IMR-90 (cell line): Measurements from ENCODE around the gene BPTF. TPM values are rescaled to one million over a fixed set of nuclear protein-coding genes. Genes with fewer than 3 reads are reported as not detected.

Experiments
- ATAC-seq: fragments of 200-7000 bp; cut with Tn5 transposase; 2 replicates; pipeline ENCODE4 v1.9.1; 2020; ENCODE audit warnings: low read depth, mild to moderate bottlenecking, moderate library complexity
- BruUV-seq: library from RNA; stranded (reverse); fragments of 400-500 nt; replicated peaks from 2 replicates; lab custom pipeline; 2021; lab: Mats Ljungman, UMichigan
- CTCF ChIA-PET: fragments of 300-600 bp; formaldehyde crosslinking; extraction: SDS; loops from one replicate; lab custom pipeline; 2021; ENCODE audit warnings: antibody characterized with exemption; lab: Yijun Ruan, JAX
- POLR2A ChIA-PET: fragments of 300-600 bp; sonication (Branson Sonifier 250); formaldehyde crosslinking; loops from one replicate; lab custom pipeline; 2022; ENCODE audit warnings: antibody characterized with exemption; ENCODE audit not compliant: unreplicated experiment; lab: Charles Lee
- DNase-seq: peaks from one replicate; pipeline ENCODE4 v3.0.0; 2013
- H2AFZ ChIP-seq: replicated peaks from 2 replicates; pipeline ENCODE3; 2013; ENCODE audit warnings: low read length, mild to moderate bottlenecking; ENCODE audit not compliant: poor library complexity
- H2AK5ac ChIP-seq: 2 replicates; pipeline ENCODE4 v1.6.1; 2013; ENCODE audit warnings: low read depth, low read length, inconsistent platforms
- H2AK9ac ChIP-seq: replicated peaks from 2 replicates; pipeline ENCODE3; 2013; ENCODE audit warnings: mild to moderate bottlenecking, low read depth, low read length, moderate library complexity; ENCODE audit not compliant: poor library complexity
- H2BK120ac ChIP-seq: 2 replicates; pipeline ENCODE4 v1.6.1; 2013; ENCODE audit warnings: low read depth, low read length, inconsistent platforms
- H2BK15ac ChIP-seq: 3 replicates; pipeline ENCODE4 v1.6.1; 2013; ENCODE audit warnings: low read depth, low read length, inconsistent platforms
- H2BK20ac ChIP-seq: 2 replicates; pipeline ENCODE4 v1.6.1; 2013; ENCODE audit warnings: low read depth, mild to moderate bottlenecking, inconsistent platforms, low read length, moderate library complexity
- H2BK5ac ChIP-seq: 2 replicates; pipeline ENCODE4 v1.6.1; 2013; ENCODE audit warnings: mild to moderate bottlenecking, low read depth, low read length, inconsistent platforms; ENCODE audit not compliant: poor library complexity, severe bottlenecking
- H3K14ac ChIP-seq: replicated peaks from 2 replicates; pipeline ENCODE4 v1.6.1; 2013; ENCODE audit warnings: low read depth, low read length, inconsistent platforms
- H3K18ac ChIP-seq: 2 replicates; pipeline ENCODE4 v1.6.1; 2013; ENCODE audit warnings: low read depth, low read length, control low read depth
- H3K23ac ChIP-seq: 2 replicates; pipeline ENCODE4 v1.6.1; 2013; ENCODE audit warnings: low read depth, low read length, inconsistent platforms
- H3K27ac ChIP-seq: 2 replicates; pipeline ENCODE4 v1.5.1; 2013; ENCODE audit warnings: mild to moderate bottlenecking, control low read depth, low read length; ENCODE audit not compliant: insufficient read depth
- H3K27me3 ChIP-seq: 2 replicates; pipeline ENCODE4 v1.6.1; 2013; ENCODE audit warnings: low read length; ENCODE audit not compliant: control insufficient read depth, insufficient read depth
- H3K36me3 ChIP-seq: 2 replicates; pipeline ENCODE4 v1.6.1; 2013; ENCODE audit warnings: low read length, mixed read lengths; ENCODE audit not compliant: control insufficient read depth, insufficient read depth
- H3K4ac ChIP-seq: 2 replicates; pipeline ENCODE4 v1.6.1; 2013; ENCODE audit warnings: low read depth, low read length, inconsistent platforms
- H3K4me1 ChIP-seq: 2 replicates; pipeline ENCODE4 v1.6.1; 2013; ENCODE audit warnings: low read length, mixed read lengths; ENCODE audit not compliant: control insufficient read depth, insufficient read depth
- H3K4me2 ChIP-seq: 2 replicates; pipeline ENCODE4 v1.6.1; 2013; ENCODE audit warnings: low read depth, mild to moderate bottlenecking, control low read depth, low read length, moderate library complexity
- H3K4me3 ChIP-seq: 2 replicates; pipeline ENCODE4 v1.5.1; 2013; ENCODE audit warnings: low read depth, mild to moderate bottlenecking, control low read depth, low read length, moderate library complexity; ENCODE audit not compliant: insufficient read depth
- H3K56ac ChIP-seq: 2 replicates; pipeline ENCODE4 v1.6.1; 2013; ENCODE audit warnings: low read length, inconsistent platforms; ENCODE audit not compliant: insufficient read depth; ENCODE audit errors: extremely low read depth
- H3K79me1 ChIP-seq, 2 experiments: 2 replicates each; pipeline ENCODE4 v1.6.1; 2013; ENCODE audit warnings: low read length in 2 of 2, inconsistent platforms in 1 of 2, low read depth in 1 of 2
- H3K9ac ChIP-seq: 2 replicates; pipeline ENCODE4 v1.6.1; 2013; ENCODE audit warnings: low read depth, low read length, control low read depth
- H3K9me1 ChIP-seq: 2 replicates; pipeline ENCODE4 v1.6.1; 2013; ENCODE audit warnings: low read length, inconsistent platforms; ENCODE audit not compliant: insufficient read depth
- H3K9me3 ChIP-seq: 2 replicates; pipeline ENCODE4 v1.6.1; 2013; ENCODE audit warnings: low read length; ENCODE audit not compliant: control insufficient read depth, insufficient read depth
- H4K20me1 ChIP-seq: 2 replicates; pipeline ENCODE4 v1.6.1; 2013; ENCODE audit warnings: low read length, inconsistent platforms; ENCODE audit not compliant: insufficient read depth
- H4K5ac ChIP-seq: 2 replicates; pipeline ENCODE4 v1.6.1; 2013; ENCODE audit warnings: mild to moderate bottlenecking, low read depth, low read length, control low read depth
- H4K8ac ChIP-seq, 2 experiments: 2 replicates each; pipeline ENCODE4 v1.6.1; 2013; ENCODE audit warnings: low read depth in 2 of 2, low read length in 2 of 2, control low read depth in 1 of 2, inconsistent platforms in 1 of 2
- H4K91ac ChIP-seq: 2 replicates; pipeline ENCODE4 v1.6.1; 2013; ENCODE audit warnings: low read depth, low read length, inconsistent platforms; ENCODE audit not compliant: insufficient read depth
- BHLHE40 ChIP-seq: fragments of 150-350 bp; IDR thresholded peaks from 2 replicates; pipeline ENCODE4 v1.6.1; 2016; ENCODE audit warnings: mild to moderate bottlenecking, low read depth, low read length
- CEBPB ChIP-seq: IDR thresholded peaks from 2 replicates; pipeline ENCODE4 v1.6.1; 2012; ENCODE audit warnings: low read depth, low read length, improper control_type of control experiment
- CHD1 ChIP-seq: IDR thresholded peaks from 2 replicates; pipeline ENCODE4 v1.6.1; 2012; ENCODE audit warnings: low read depth, low read length, improper control_type of control experiment
- CTCF ChIP-seq: conservative IDR thresholded peaks from 2 replicates; pipeline ENCODE4 v1.5.1; 2012; ENCODE audit warnings: mild to moderate bottlenecking, low read depth, low read length, improper control_type of control experiment
- ELK1 ChIP-seq: fragments of 150-350 bp; IDR thresholded peaks from 2 replicates; pipeline ENCODE4 v1.6.1; 2016; ENCODE audit warnings: low read depth, mild to moderate bottlenecking, low read length, moderate library complexity, borderline replicate concordance
- FOS ChIP-seq: fragments of 150-350 bp; IDR thresholded peaks from 2 replicates; pipeline ENCODE4 v1.6.1; 2016; ENCODE audit warnings: low read depth, low read length
- MAFK ChIP-seq: IDR thresholded peaks from 2 replicates; pipeline ENCODE4 v1.6.1; 2012; ENCODE audit warnings: low read depth, low read length, improper control_type of control experiment
- MAZ ChIP-seq: IDR thresholded peaks from 2 replicates; pipeline ENCODE4 v1.6.1; 2012; ENCODE audit warnings: low read depth, mild to moderate bottlenecking, low read length, improper control_type of control experiment, moderate library complexity, borderline replicate concordance
- MXI1 ChIP-seq: IDR thresholded peaks from 2 replicates; pipeline ENCODE4 v1.6.1; 2012; ENCODE audit warnings: low read depth, mild to moderate bottlenecking, low read length, moderate library complexity, borderline replicate concordance
- NFE2L2 ChIP-seq: fragments of 150-350 bp; IDR thresholded peaks from 2 replicates; pipeline ENCODE4 v1.6.1; 2016; ENCODE audit warnings: low read depth, mild to moderate bottlenecking, low read length
- POLR2A ChIP-seq: IDR thresholded peaks from 2 replicates; pipeline ENCODE4 v1.6.1; 2012; ENCODE audit warnings: mild to moderate bottlenecking, low read depth, low read length
- RAD21 ChIP-seq: IDR thresholded peaks from 2 replicates; pipeline ENCODE4 v1.6.1; 2012; ENCODE audit warnings: low read length, improper control_type of control experiment
- RCOR1 ChIP-seq: IDR thresholded peaks from 2 replicates; pipeline ENCODE4 v1.6.1; 2012; ENCODE audit warnings: mild to moderate bottlenecking, low read length, improper control_type of control experiment; ENCODE audit not compliant: insufficient replicate concordance
- RFX5 ChIP-seq: IDR thresholded peaks from 2 replicates; pipeline ENCODE4 v1.8.0; 2012; ENCODE audit warnings: low read depth, mild to moderate bottlenecking, low read length, moderate library complexity
- SMC3 ChIP-seq: fragments of 150-350 bp; IDR thresholded peaks from 2 replicates; pipeline ENCODE4 v1.6.1; 2016; ENCODE audit warnings: low read depth, mild to moderate bottlenecking, antibody characterized with exemption, low read length, moderate library complexity
- USF2 ChIP-seq: fragments of 150-350 bp; IDR thresholded peaks from 2 replicates; pipeline ENCODE4 v1.6.1; 2017; ENCODE audit warnings: mild to moderate bottlenecking, antibody characterized with exemption, low read length, low read depth
- WGBS, 2 experiments: methylation state at CpG; one replicate each; pipeline versions ENCODE4 v1.1.5 to v1.1.7; 2013; ENCODE audit warnings: missing lambda C conversion rate in 2 of 2; ENCODE audit not compliant: insufficient read length in 1 of 2; ENCODE audit errors: extremely low coverage in 2 of 2; 5-methylcytosine and 5-hydroxymethylcytosine counted together
- dilution Hi-C: fragments of 300-500 bp; cut with HindIII; formaldehyde crosslinking; loops from one replicate; pipeline ENCODE4 v1.14.3; 2018; ENCODE audit warnings: low sequenced_read_pairs; ENCODE audit not compliant: unreplicated experiment
- in situ Hi-C: fragments of 300-500 bp; cut with MboI; formaldehyde crosslinking; loops from 3 replicates; pipeline ENCODE4 v1.14.3; 2019; ENCODE audit warnings: low sequenced_read_pairs, inconsistent platforms, mixed read lengths
- intact Hi-C: fragments of 100-400 bp; cut with micrococcal nuclease; formaldehyde crosslinking; loops from 2 replicates; pipeline ENCODE4 v1.10.0; 2022
- polyA plus RNA-seq, 3 experiments: library from polyadenylated mRNA; depleted of rRNA; stranded (reverse); fragments of >200 nt; gene quantifications; 2 replicates each; pipeline ENCODE4 v1.2.3, GENCODE V29; 2012; ENCODE audit warnings: low replicate concordance in 1 of 3
- total RNA-seq: library from RNA; depleted of rRNA; stranded (reverse); fragments of >200 nt; gene quantifications from 2 replicates; pipeline ENCODE4 v1.2.3, GENCODE V29; 2012

Gene BPTF
- total and polyA plus RNA-seq, 2 of the 4 experiments (the other 2 are of a cell fraction), result 32.3 to 35.7 TPM

GRCh38 chr17:67912088-67912487 lies 86.8 kb downstream of the BPTF start:
- H3K9me1 ChIP-seq, result peaks cover 3% of the 10 kb centered on the region; the same call in 1 of the 2 replicates
- CTCF ChIA-PET, result no interaction called here
- H3K79me1 ChIP-seq, result peaks cover 10 to 36% of the 10 kb centered on the region in 2 experiments; a peak in 3 of 4 replicates
- in situ Hi-C loops, result no loop called here
- no peak overlapping the region for H3K14ac ChIP-seq
- no peak overlapping the region for H3K4ac ChIP-seq
- H4K5ac ChIP-seq, result no peak overlapping the region
- H2BK5ac ChIP-seq, result no peak overlapping the region
- no peak overlapping the region for H3K4me3 ChIP-seq
- TF ChIP-seq FOS (no peak), RCOR1 (no peak), ELK1 (no peak), SMC3 (no peak), CHD1 (no peak), POLR2A (no peak), RAD21 (no peak), RFX5 (no peak), MAZ (no peak), BHLHE40 (no peak), NFE2L2 (no peak), USF2 (no peak), MXI1 (no peak), CEBPB (no peak), CTCF (no peak), MAFK (no peak)
- dilution Hi-C loops, result no loop called here
- no peak overlapping the region for H3K23ac ChIP-seq
- H3K36me3 ChIP-seq, result peaks cover 33% of the 10 kb centered on the region
- no peak overlapping the region for H3K9ac ChIP-seq
- H3K27me3 ChIP-seq, result no peaks in the 10 kb centered on the region
- intact Hi-C loops, result loop anchor here (10.0 kb wide), 1 partner anchor 167 kb away; no protein-coding TSS in a partner anchor
- H3K4me2 ChIP-seq, result no peak overlapping the region
- H4K8ac ChIP-seq, result no peak overlapping the region
- no peaks in the 10 kb centered on the region; the same call in 1 of the 2 replicates for H4K20me1 ChIP-seq
- no peak overlapping the region for H2AK9ac ChIP-seq
- DNase-seq (no peak), ATAC-seq (no peak)
- H3K4me1 ChIP-seq, result no peaks in the 10 kb centered on the region
- H3K18ac ChIP-seq, result no peak overlapping the region
- H2BK15ac ChIP-seq, result no peak overlapping the region
- no TSS peak for BruUV-seq
- H3K56ac ChIP-seq, result no peak overlapping the region
- H3K9me3 ChIP-seq, result no peaks in the 10 kb centered on the region
- no peak overlapping the region for H2AFZ ChIP-seq
- H2BK120ac ChIP-seq, result no peak overlapping the region
- no peak overlapping the region for H2BK20ac ChIP-seq
- POLR2A ChIA-PET, result no interaction called here
- WGBS, 2 experiments, result no CpG with 5 or more reads among the region's 4 CpGs
- no peak overlapping the region for H3K27ac ChIP-seq
- no peak overlapping the region for H2AK5ac ChIP-seq
- H4K91ac ChIP-seq, result no peak overlapping the region
